Measurements from ENCODE around the gene UBE2H.

- TF ChIP-seq CTCF (optimal IDR thresholded peaks at IDR 0.05 in 1 of 3, IDR thresholded peaks at IDR 0.05 in 1 of 3, conservative IDR thresholded peaks at IDR 0.05 in 1 of 3; ENCODE audit: extremely low read depth in 1 of 3, insufficient read depth in 2 of 3, low read length in 3 of 3) (no peak), EZH2 (IDR thresholded peaks at IDR 0.05; ENCODE audit: low read length) (no peak)
Observed at GRCh38 chr7:129832282-129832681, 120.5 kb downstream of the UBE2H start.
